ENCODE data around the gene SPON1. TPM values are rescaled to one million over a fixed set of nuclear protein-coding genes. Genes with fewer than 3 reads are reported as not detected.

The SPON1 gene
- polyA plus RNA-seq, 2 of the 4 experiments (the other 2 are of a cell fraction): not detected

- ChIA-PET CTCF (interaction anchor here (1.2 to 1.7 kb wide), 2 partner anchors 14 to 202 kb away, joined by 3 to 5 read pairs; no protein-coding TSS in a partner anchor), POLR2A (no interaction called here)
- Histone ChIP-seq H3K9me3 (no peaks in the 10 kb centered on the region), H3K4me3 (no peak overlapping the region), H3K4me2 (no peak overlapping the region), H3K4me1 (no peaks in the 10 kb centered on the region), H3K27ac (no peak overlapping the region)
- ATAC-seq (no peak), DNase-seq (ENCODE audit: low read depth in 1 of 2, low spot score in 1 of 2) (no peak), FAIRE-seq (no peak)
- 11% methylated on average over 4 of the region's 4 CpGs for WGBS (ENCODE audit: missing lambda C conversion rate)
- TF ChIP-seq EP300 (IDR thresholded peaks at IDR 0.05): no peak
- TF ChIP-seq ZNF302 (CRISPR knock-in tag; IDR thresholded peaks at IDR 0.05): no peak
- no peak for TF ChIP-seq FOXS1 (CRISPR knock-in tag; IDR thresholded peaks at IDR 0.05)
- TF ChIP-seq CBX8 (IDR thresholded peaks at IDR 0.05): no peak
- TF ChIP-seq JUNB (IDR thresholded peaks at IDR 0.05): no peak
- TF ChIP-seq, protein P1, sequence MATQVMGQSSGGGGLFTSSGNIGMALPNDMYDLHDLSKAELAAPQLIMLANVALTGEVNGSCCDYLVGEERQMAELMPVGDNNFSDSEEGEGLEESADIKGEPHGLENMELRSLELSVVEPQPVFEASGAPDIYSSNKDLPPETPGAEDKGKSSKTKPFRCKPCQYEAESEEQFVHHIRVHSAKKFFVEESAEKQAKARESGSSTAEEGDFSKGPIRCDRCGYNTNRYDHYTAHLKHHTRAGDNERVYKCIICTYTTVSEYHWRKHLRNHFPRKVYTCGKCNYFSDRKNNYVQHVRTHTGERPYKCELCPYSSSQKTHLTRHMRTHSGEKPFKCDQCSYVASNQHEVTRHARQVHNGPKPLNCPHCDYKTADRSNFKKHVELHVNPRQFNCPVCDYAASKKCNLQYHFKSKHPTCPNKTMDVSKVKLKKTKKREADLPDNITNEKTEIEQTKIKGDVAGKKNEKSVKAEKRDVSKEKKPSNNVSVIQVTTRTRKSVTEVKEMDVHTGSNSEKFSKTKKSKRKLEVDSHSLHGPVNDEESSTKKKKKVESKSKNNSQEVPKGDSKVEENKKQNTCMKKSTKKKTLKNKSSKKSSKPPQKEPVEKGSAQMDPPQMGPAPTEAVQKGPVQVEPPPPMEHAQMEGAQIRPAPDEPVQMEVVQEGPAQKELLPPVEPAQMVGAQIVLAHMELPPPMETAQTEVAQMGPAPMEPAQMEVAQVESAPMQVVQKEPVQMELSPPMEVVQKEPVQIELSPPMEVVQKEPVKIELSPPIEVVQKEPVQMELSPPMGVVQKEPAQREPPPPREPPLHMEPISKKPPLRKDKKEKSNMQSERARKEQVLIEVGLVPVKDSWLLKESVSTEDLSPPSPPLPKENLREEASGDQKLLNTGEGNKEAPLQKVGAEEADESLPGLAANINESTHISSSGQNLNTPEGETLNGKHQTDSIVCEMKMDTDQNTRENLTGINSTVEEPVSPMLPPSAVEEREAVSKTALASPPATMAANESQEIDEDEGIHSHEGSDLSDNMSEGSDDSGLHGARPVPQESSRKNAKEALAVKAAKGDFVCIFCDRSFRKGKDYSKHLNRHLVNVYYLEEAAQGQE (IDR thresholded peaks at IDR 0.05): no peak
- no peak for TF ChIP-seq BHLHE40 (IDR thresholded peaks at IDR 0.05; ENCODE audit: low read depth, low read length)
- TF ChIP-seq MYC (IDR thresholded peaks at IDR 0.05; ENCODE audit: borderline replicate concordance, low read length): no peak
- no peak for TF ChIP-seq JUN (IDR thresholded peaks at IDR 0.05)
- TF ChIP-seq TP53 (CRISPR knock-in tag; IDR thresholded peaks at IDR 0.05): no peak
- TF ChIP-seq CEBPB (IDR thresholded peaks at IDR 0.05): no peak
- no peak for TF ChIP-seq NR3C1 (IDR thresholded peaks at IDR 0.05)
- TF ChIP-seq HES2 (IDR thresholded peaks at IDR 0.05): no peak
- TF ChIP-seq ZFP36 (IDR thresholded peaks at IDR 0.05; ENCODE audit: borderline replicate concordance, partially characterized antibody): no peak
Observed at GRCh38 chr11:14041565-14041964, 79.0 kb downstream of the SPON1 start.

GRCh38 chr11:14042686-14043465 lies 80.4 kb downstream of the SPON1 start:
- no peak overlapping the region for H3K27ac ChIP-seq
- H3K9me3 ChIP-seq: no peaks in the 10 kb centered on the region
- ATAC-seq (no peak), FAIRE-seq (no peak), DNase-seq (ENCODE audit: low read depth in 1 of 2, low spot score in 1 of 2) (no peak)
- ChIA-PET POLR2A (no interaction called here), CTCF (no interaction called here)
- H3K4me1 ChIP-seq: no peaks in the 10 kb centered on the region
- H3K4me3 ChIP-seq: no peak overlapping the region
- 51% methylated on average over 4 of the region's 4 CpGs for WGBS (ENCODE audit: missing lambda C conversion rate)
- H3K4me2 ChIP-seq: no peak overlapping the region
- TF ChIP-seq ZSCAN20 (CRISPR knock-in tag; IDR thresholded peaks at IDR 0.05) (no peak), MAZ (IDR thresholded peaks at IDR 0.05; ENCODE audit: borderline replicate concordance, low read depth, low read length) (no peak), NR3C1 (IDR thresholded peaks at IDR 0.05) (no peak), CBX2 (IDR thresholded peaks at IDR 0.05; ENCODE audit: borderline replicate concordance, low read depth) (no peak), FOXS1 (CRISPR knock-in tag; IDR thresholded peaks at IDR 0.05) (no peak), EHMT2 (IDR thresholded peaks at IDR 0.05; ENCODE audit: low read depth) (no peak), KDM1A (IDR thresholded peaks at IDR 0.05; ENCODE audit: low read depth) (no peak), CBX8 (IDR thresholded peaks at IDR 0.05) (no peak), RFX5 (IDR thresholded peaks at IDR 0.05) (no peak), ELK1 (IDR thresholded peaks at IDR 0.05; ENCODE audit: low read depth, low read length) (no peak), ZC3H11A (IDR thresholded peaks at IDR 0.05) (no peak)
- TF ChIP-seq, protein P2, sequence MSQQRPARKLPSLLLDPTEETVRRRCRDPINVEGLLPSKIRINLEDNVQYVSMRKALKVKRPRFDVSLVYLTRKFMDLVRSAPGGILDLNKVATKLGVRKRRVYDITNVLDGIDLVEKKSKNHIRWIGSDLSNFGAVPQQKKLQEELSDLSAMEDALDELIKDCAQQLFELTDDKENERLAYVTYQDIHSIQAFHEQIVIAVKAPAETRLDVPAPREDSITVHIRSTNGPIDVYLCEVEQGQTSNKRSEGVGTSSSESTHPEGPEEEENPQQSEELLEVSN (IDR thresholded peaks at IDR 0.05; ENCODE audit: borderline replicate concordance, low read depth): no peak

Measured in A549 (cell line).